Naive thymus-derived CD4-positive, alpha-beta T cell (primary cell): ENCODE data around the gene CTRL. TPM values are rescaled to one million over a fixed set of nuclear protein-coding genes. Genes with fewer than 3 reads are reported as not detected.
A peak's percentile ranks its signal among the peaks of the same experiment; 100 is the strongest.

Experiments used
- ATAC-seq: fragments of 150-1000 bp; cut with Tn5 transposase; 2 replicates; pipeline ENCODE4 v1.10.0; 2021; ENCODE audit warnings: mild to moderate bottlenecking, moderate library complexity
- CTCF ChIA-PET: fragments of 350-600 bp; sonication (Branson Sonifier 250); formaldehyde crosslinking; loops from one replicate; lab custom pipeline; 2021; ENCODE audit warnings: antibody characterized with exemption; lab: Charles Lee
- POLR2A ChIA-PET: fragments of 350-600 bp; sonication (Branson Sonifier 250); formaldehyde crosslinking; loops from one replicate; lab custom pipeline; 2021; ENCODE audit warnings: antibody characterized with exemption, inconsistent platforms; lab: Charles Lee
- DNase-seq, 9 donors: peaks; one replicate each; pipeline versions ENCODE4 v3.0.0 to v3.0.0-alpha.2; 2020 to 2022; ENCODE audit warnings: mixed read lengths in 1 of 9
- H3K27ac ChIP-seq: one replicate; pipeline ENCODE4 v1.7.0; 2013; ENCODE audit warnings: mild to moderate bottlenecking, low read depth, low read length, moderate library complexity
- H3K27me3 ChIP-seq, 2 donors: one replicate each; pipeline ENCODE4 v1.7.0; 2013; ENCODE audit warnings: low read length in 2 of 2, mild to moderate bottlenecking in 2 of 2, moderate library complexity in 2 of 2; ENCODE audit not compliant: control insufficient read depth in 2 of 2, insufficient read depth in 2 of 2
- H3K36me3 ChIP-seq, 3 experiments: 1 replicate in 2 of 3; 2 replicates in 1 of 3; pipeline ENCODE4 v1.7.0; 2013; ENCODE audit warnings: low read length in 3 of 3, mild to moderate bottlenecking in 3 of 3, moderate library complexity in 1 of 3; ENCODE audit not compliant: insufficient read depth in 3 of 3, control insufficient read depth in 2 of 3
- H3K4me1 ChIP-seq, 2 donors: one replicate each; pipeline ENCODE4 v1.7.0; 2013; ENCODE audit warnings: low read length in 2 of 2, mild to moderate bottlenecking in 2 of 2, moderate library complexity in 1 of 2; ENCODE audit not compliant: control insufficient read depth in 2 of 2, insufficient read depth in 2 of 2
- H3K4me3 ChIP-seq: 2 replicates; pipeline ENCODE4 v1.7.0; 2013; ENCODE audit warnings: mild to moderate bottlenecking, low read length
- H3K9me3 ChIP-seq, 3 experiments: 1 replicate in 2 of 3; 2 replicates in 1 of 3; pipeline ENCODE4 v1.7.0; 2013; ENCODE audit warnings: low read length in 3 of 3; ENCODE audit not compliant: control insufficient read depth in 2 of 3
- H3K27ac Mint-ChIP-seq, 9 donors: one replicate each; pipeline ENCODE4 v1.8.0; 2020 to 2022; ENCODE audit warnings: mixed read lengths in 9 of 9, mild to moderate bottlenecking in 8 of 9, moderate library complexity in 5 of 9, inconsistent platforms in 2 of 9
- H3K27me3 Mint-ChIP-seq, 5 donors: one replicate each; pipeline ENCODE4 v1.8.0; 2021 to 2022; ENCODE audit warnings: mixed read lengths in 5 of 5, mild to moderate bottlenecking in 1 of 5
- H3K36me3 Mint-ChIP-seq, 5 donors: one replicate each; pipeline ENCODE4 v1.8.0; 2020 to 2022; ENCODE audit warnings: mixed read lengths in 5 of 5, mild to moderate bottlenecking in 3 of 5, inconsistent platforms in 1 of 5
- H3K4me1 Mint-ChIP-seq, 7 donors: one replicate each; pipeline ENCODE4 v1.8.0; 2020 to 2022; ENCODE audit warnings: mixed read lengths in 7 of 7, mild to moderate bottlenecking in 3 of 7, inconsistent platforms in 1 of 7
- H3K4me3 Mint-ChIP-seq, 10 donors: one replicate each; pipeline ENCODE4 v1.8.0; 2020 to 2022; ENCODE audit warnings: mild to moderate bottlenecking in 10 of 10, mixed read lengths in 10 of 10, moderate library complexity in 6 of 10, inconsistent platforms in 2 of 10
- H3K9me3 Mint-ChIP-seq, 11 donors: one replicate each; pipeline ENCODE4 v1.8.0; 2020 to 2022; ENCODE audit warnings: mixed read lengths in 11 of 11, mild to moderate bottlenecking in 4 of 11, inconsistent platforms in 1 of 11, moderate library complexity in 1 of 11
- intact Hi-C, 2 donors: fragments of 100-400 bp; cut with micrococcal nuclease; formaldehyde crosslinking; loops; one replicate each; pipeline ENCODE4 v1.15.1; 2023
- polyA plus RNA-seq, 2 donors: library from polyadenylated mRNA; unstranded; fragments of 300-500 nt; fragmentation: Illumina TruSeq; gene quantifications; one replicate each; pipeline ENCODE4 v1.2.3, GENCODE V29; 2021
- total RNA-seq, 6 experiments: library from RNA in 5 of 6; stranded (reverse) in 5 of 6; gene quantifications; 1 replicate in 5 of 6; 2 replicates in 1 of 6; pipeline ENCODE4 v1.2.3 and lab custom pipeline; 2021 to 2026

CTRL gene
- total and polyA plus RNA-seq, 7 experiments from 2014 or later, result 1.3 to 15.1 (median 7.9) TPM

- Histone ChIP-seq H3K27me3 (no peaks in the 10 kb centered on the region), H3K9me3 (no peaks in the 10 kb centered on the region), H3K4me3 (no peak overlapping the region), H3K4me1 (peaks cover 10 to 14% of the 10 kb centered on the region in 2 donors), H3K36me3 (peaks cover 0 to 42% (median 5%) of the 10 kb centered on the region in 3 experiments), H3K27ac (no peak overlapping the region)
- Mint-ChIP-seq H3K27me3 (no peaks in the 10 kb centered on the region), H3K27ac (no peak overlapping the region), H3K4me3 (no peak overlapping the region), H3K9me3 (no peaks in the 10 kb centered on the region), H3K36me3 (peaks cover 2 to 21% (median 4%) of the 10 kb centered on the region in 5 donors), H3K4me1 (peaks cover 13 to 40% (median 22%) of the 10 kb centered on the region in 7 donors)
- DNase-seq, result no peak
- CTCF ChIA-PET, result no interaction called here
- POLR2A ChIA-PET, result interaction anchor here (0.8 kb wide), 1 partner anchor 9 kb away, joined by 3 read pairs; no protein-coding TSS in a partner anchor
- ATAC-seq, result no peak
- intact Hi-C loops, result no loop called here
Observed at GRCh38 chr16:67963662-67964321, 32.1 kb upstream of the CTRL start.

- ATAC-seq, result no peak
- Histone ChIP-seq H3K36me3 (peaks cover 0 to 44% (median 5%) of the 10 kb centered on the region in 3 experiments), H3K27ac (no peak overlapping the region), H3K9me3 (no peaks in the 10 kb centered on the region), H3K27me3 (no peaks in the 10 kb centered on the region), H3K4me1 (peaks cover 10 to 14% of the 10 kb centered on the region in 2 donors), H3K4me3 (no peak overlapping the region)
- Mint-ChIP-seq H3K4me1 (peaks cover 13 to 40% (median 22%) of the 10 kb centered on the region in 7 donors), H3K36me3 (peaks cover 3 to 24% (median 8%) of the 10 kb centered on the region in 5 donors), H3K27ac (peak overlapping the region in 3 of 9 donors; percentile 28 to 65 (median 51)), H3K9me3 (no peaks in the 10 kb centered on the region), H3K4me3 (no peak overlapping the region), H3K27me3 (no peaks in the 10 kb centered on the region)
- CTCF ChIA-PET, result interaction anchor here (0.5 kb wide), 1 partner anchor 148 kb away, joined by 4 read pairs; no protein-coding TSS in a partner anchor
- POLR2A ChIA-PET, result no interaction called here
- no peak for DNase-seq
- intact Hi-C loops, result no loop called here
Observed at GRCh38 chr16:67963292-67963661, 31.6 kb upstream of the CTRL start.

- H3K36me3 ChIP-seq, result peaks cover 0 to 44% (median 5%) of the 10 kb centered on the region in 3 experiments
- no peak overlapping the region for H3K27ac ChIP-seq
- DNase-seq, result no peak
- Mint-ChIP-seq H3K4me3 (no peak overlapping the region), H3K27me3 (no peaks in the 10 kb centered on the region), H3K4me1 (peaks cover 6 to 32% (median 18%) of the 10 kb centered on the region in 7 donors), H3K27ac (peak overlapping the region in 1 of 9 donors; percentile 65), H3K36me3 (peaks cover 3 to 28% (median 9%) of the 10 kb centered on the region in 5 donors), H3K9me3 (no peaks in the 10 kb centered on the region)
- peaks cover 5 to 8% of the 10 kb centered on the region in 2 donors for H3K4me1 ChIP-seq
- no peaks in the 10 kb centered on the region for H3K27me3 ChIP-seq
- no peak overlapping the region for H3K4me3 ChIP-seq
- ATAC-seq, result no peak
- no peaks in the 10 kb centered on the region for H3K9me3 ChIP-seq
- ChIA-PET POLR2A (interaction anchor here (0.8 kb wide), 1 partner anchor 9 kb away, joined by 3 read pairs; no protein-coding TSS in a partner anchor), CTCF (interaction anchor here (0.5 kb wide), 1 partner anchor 365 kb away, joined by 3 read pairs; no protein-coding TSS in a partner anchor)
- intact Hi-C loops, result no loop called here
Observed at GRCh38 chr16:67962135-67962534, 30.5 kb upstream of the CTRL start.

GRCh38 chr16:67961551-67961957, 29.9 kb upstream of the CTRL start:
- H3K27me3 ChIP-seq, result no peaks in the 10 kb centered on the region
- no peaks in the 10 kb centered on the region for H3K27me3 Mint-ChIP-seq
- ChIA-PET CTCF (interaction anchor here (0.5 kb wide), 1 partner anchor 365 kb away, joined by 3 read pairs; no protein-coding TSS in a partner anchor), POLR2A (no interaction called here)
- H3K9me3 Mint-ChIP-seq, result no peaks in the 10 kb centered on the region
- no peaks in the 10 kb centered on the region for H3K9me3 ChIP-seq
- no peak overlapping the region for H3K27ac ChIP-seq
- no peak overlapping the region for H3K27ac Mint-ChIP-seq
- no peak overlapping the region for H3K4me3 Mint-ChIP-seq
- H3K4me1 ChIP-seq, result peaks cover 0 to 2% of the 10 kb centered on the region in 2 donors
- H3K36me3 ChIP-seq, result peaks cover 0 to 44% (median 5%) of the 10 kb centered on the region in 3 experiments
- no peak overlapping the region for H3K4me3 ChIP-seq
- H3K4me1 Mint-ChIP-seq, result peaks cover 5 to 27% (median 12%) of the 10 kb centered on the region in 7 donors
- intact Hi-C loops, result no loop called here
- DNase-seq (no peak), ATAC-seq (no peak)
- peaks cover 3 to 28% (median 9%) of the 10 kb centered on the region in 5 donors for H3K36me3 Mint-ChIP-seq

- Histone ChIP-seq H3K9me3 (no peaks in the 10 kb centered on the region), H3K4me1 (no peaks in the 10 kb centered on the region), H3K4me3 (no peak overlapping the region), H3K27me3 (no peaks in the 10 kb centered on the region), H3K27ac (no peak overlapping the region), H3K36me3 (peaks cover 0 to 44% (median 5%) of the 10 kb centered on the region in 3 experiments)
- H3K27ac Mint-ChIP-seq, result no peak overlapping the region
- peaks cover 0 to 10% (median 6%) of the 10 kb centered on the region in 7 donors for H3K4me1 Mint-ChIP-seq
- ChIA-PET POLR2A (no interaction called here), CTCF (interaction anchor here (0.6 kb wide), 1 partner anchor 46 kb away, joined by 3 read pairs; no protein-coding TSS in a partner anchor)
- H3K4me3 Mint-ChIP-seq, result no peak overlapping the region
- H3K36me3 Mint-ChIP-seq, result peaks cover 3 to 28% (median 9%) of the 10 kb centered on the region in 5 donors
- intact Hi-C loops, result no loop called here
- no peaks in the 10 kb centered on the region for H3K27me3 Mint-ChIP-seq
- no peaks in the 10 kb centered on the region for H3K9me3 Mint-ChIP-seq
- DNase-seq (no peak), ATAC-seq (no peak)
Observed at GRCh38 chr16:67959536-67960329, 28.1 kb upstream of the CTRL start.

- no peak overlapping the region for H3K27ac Mint-ChIP-seq
- H3K4me1 Mint-ChIP-seq, result peaks cover 0 to 9% (median 0%) of the 10 kb centered on the region in 7 donors
- H3K27me3 ChIP-seq, result no peaks in the 10 kb centered on the region
- no peak overlapping the region for H3K4me3 Mint-ChIP-seq
- ChIA-PET POLR2A (interaction anchor here (1.5 kb wide), 1 partner anchor 9 kb away, joined by 4 read pairs; no protein-coding TSS in a partner anchor), CTCF (no interaction called here)
- H3K9me3 Mint-ChIP-seq, result no peaks in the 10 kb centered on the region
- H3K27me3 Mint-ChIP-seq, result no peaks in the 10 kb centered on the region
- ATAC-seq, result no peak
- peaks cover 3 to 23% (median 9%) of the 10 kb centered on the region in 5 donors for H3K36me3 Mint-ChIP-seq
- peaks cover 0 to 43% (median 5%) of the 10 kb centered on the region in 3 experiments for H3K36me3 ChIP-seq
- intact Hi-C loops, result no loop called here
- no peaks in the 10 kb centered on the region for H3K9me3 ChIP-seq
- no peak overlapping the region for H3K27ac ChIP-seq
- H3K4me3 ChIP-seq, result no peak overlapping the region
- DNase-seq, result no peak
- no peaks in the 10 kb centered on the region for H3K4me1 ChIP-seq
Observed at GRCh38 chr16:67957622-67958021, 26.0 kb upstream of the CTRL start.
